22Rv1 (cell line): ENCODE results near the gene MYRIP.

Source experiments
- CTCF ChIP-seq: fragments of 450-650 bp; IDR thresholded peaks from 2 replicates; pipeline ENCODE4 v1.5.1; 2017; ENCODE audit warnings: mild to moderate bottlenecking
- ZFX ChIP-seq: fragments of 450-650 bp; IDR thresholded peaks from 2 replicates; pipeline ENCODE4 v1.6.1; 2017; ENCODE audit warnings: antibody characterized with exemption, borderline replicate concordance

DNA sequence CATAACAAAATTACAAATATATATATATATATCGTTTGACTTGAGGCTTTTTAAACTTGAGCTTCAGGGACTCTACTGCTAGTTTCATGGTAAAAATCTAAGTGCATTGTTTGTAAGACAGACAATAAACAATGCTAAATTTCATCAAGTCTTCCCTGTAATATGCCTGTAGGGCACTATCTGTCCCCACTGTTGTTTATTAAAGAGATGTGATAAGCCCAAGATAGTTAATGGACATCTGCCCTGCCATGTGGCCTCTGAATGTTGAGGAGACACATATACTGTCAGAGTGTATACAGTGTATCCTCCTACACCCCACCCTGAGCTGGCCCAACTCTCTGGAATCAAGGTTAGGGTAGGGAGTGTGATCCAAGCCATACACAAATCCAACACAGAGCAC is 485.0 kb downstream of the MYRIP start:
- no peak for TF ChIP-seq CTCF
- TF ChIP-seq ZFX = no peak
